Measurements from ENCODE around the gene NGEF. TPM values are rescaled to one million over a fixed set of nuclear protein-coding genes. Genes with fewer than 3 reads are reported as not detected.
A peak's percentile ranks its signal among the peaks of the same experiment; 100 is the strongest.

NGEF gene
- total and polyA plus RNA-seq, 5 donors from 2014 or later = 0.21 TPM; not detected in 4

DNA sequence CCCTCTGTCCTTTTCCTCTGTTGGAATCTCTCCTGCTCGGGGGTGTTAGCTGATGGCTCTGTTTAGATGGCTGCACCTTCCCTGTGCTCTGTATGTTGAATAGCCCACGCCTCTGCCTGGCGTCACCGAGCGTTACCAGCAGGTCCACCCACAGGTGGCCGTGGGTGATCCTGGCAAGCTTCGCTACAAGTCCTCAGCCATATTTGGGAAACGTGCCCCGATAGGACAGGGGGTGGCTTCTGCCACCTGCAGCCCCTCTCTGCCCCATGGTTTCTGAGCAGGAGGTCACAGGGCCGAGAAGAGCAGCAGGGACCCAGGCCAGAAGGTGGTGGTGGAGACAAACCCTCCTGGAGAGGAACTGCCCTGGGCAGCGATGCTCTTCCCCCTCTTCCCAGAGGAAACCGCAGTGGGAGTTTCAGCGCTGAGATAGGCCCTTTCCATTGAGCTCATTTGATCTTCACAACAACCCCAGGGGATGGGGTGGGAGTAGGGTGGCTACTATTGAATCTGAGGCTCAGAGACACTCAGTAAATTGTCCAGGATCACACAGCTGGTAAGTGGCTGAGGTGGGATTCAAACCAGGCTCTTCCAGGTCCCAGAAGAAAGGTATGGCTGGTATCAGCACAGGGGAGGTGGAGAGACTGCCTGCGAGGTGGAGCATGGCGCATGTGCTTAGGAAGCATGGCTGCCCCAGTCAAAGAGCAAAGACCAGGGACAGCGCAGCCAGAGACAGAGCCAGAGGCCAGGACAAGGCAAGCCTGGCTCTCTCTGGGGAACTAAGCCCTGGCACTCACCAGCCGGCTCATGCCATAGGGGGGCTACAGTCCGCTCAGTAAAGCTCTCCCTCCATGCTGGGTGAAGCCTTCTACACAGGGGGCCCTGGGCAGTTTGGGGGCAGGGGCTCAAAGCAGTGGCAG, 15.0 kb downstream of the NGEF start:
- Mint-ChIP-seq H3K4me1 (no peaks in the 10 kb centered on the region), H3K27me3 (no peaks in the 10 kb centered on the region), H3K27ac (no peak overlapping the region), H3K36me3 (no peaks in the 10 kb centered on the region), H3K9me3 (peaks cover 0 to 2% (median 0%) of the 10 kb centered on the region in 7 donors), H3K4me3 (no peak overlapping the region)
- ATAC-seq (ENCODE audit: low read depth in 2 of 2) (no peak), DNase-seq (no peak)
- Histone ChIP-seq H3K27me3 (ENCODE audit: control insufficient read depth, insufficient read depth, low read length) (no peaks in the 10 kb centered on the region), H3K27ac (ENCODE audit: insufficient read depth, low read length, poor library complexity, severe bottlenecking) (no peak overlapping the region), H3K4me1 (ENCODE audit: control insufficient read depth, insufficient read depth, low read length, poor library complexity, severe bottlenecking) (no peaks in the 10 kb centered on the region), H3K4me3 (ENCODE audit: low read depth, low read length) (no peak overlapping the region), H3K36me3 (ENCODE audit: control insufficient read depth, insufficient read depth, low read length) (no peaks in the 10 kb centered on the region), H3K9me3 (ENCODE audit: control insufficient read depth in 2 of 2, low read length in 2 of 2) (no peaks in the 10 kb centered on the region)

DNA sequence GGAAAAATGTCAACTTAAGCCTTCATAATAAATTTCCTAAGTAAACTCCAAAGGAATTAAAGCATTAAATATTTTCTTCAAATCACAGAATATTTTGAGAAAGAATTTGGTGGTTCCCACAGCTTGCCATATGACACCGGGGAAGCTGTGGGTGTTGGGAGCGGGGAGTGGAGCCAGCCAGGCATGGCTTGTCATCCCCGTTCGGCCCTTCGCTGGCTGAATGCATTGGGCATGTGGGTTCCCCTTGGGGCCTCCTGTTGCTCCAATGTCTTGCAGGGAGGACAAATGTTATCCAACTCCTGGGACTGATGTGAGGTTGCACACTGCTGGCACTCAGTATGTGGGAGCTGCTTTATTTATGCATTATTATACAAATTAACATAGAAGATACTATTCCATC, 18.6 kb downstream of the NGEF start:
- no peaks in the 10 kb centered on the region for H3K36me3 Mint-ChIP-seq
- H3K9me3 ChIP-seq (ENCODE audit: control insufficient read depth in 2 of 2, low read length in 2 of 2) = no peaks in the 10 kb centered on the region
- no peaks in the 10 kb centered on the region for H3K4me1 ChIP-seq (ENCODE audit: control insufficient read depth, insufficient read depth, low read length, poor library complexity, severe bottlenecking)
- H3K27ac ChIP-seq (ENCODE audit: insufficient read depth, low read length, poor library complexity, severe bottlenecking) = no peak overlapping the region
- no peaks in the 10 kb centered on the region for H3K4me1 Mint-ChIP-seq
- peaks cover 14% of the 10 kb centered on the region for H3K27me3 Mint-ChIP-seq
- ATAC-seq (ENCODE audit: low read depth in 2 of 2) (no peak), DNase-seq (no peak)
- peaks cover 4% of the 10 kb centered on the region for H3K27me3 ChIP-seq (ENCODE audit: control insufficient read depth, insufficient read depth, low read length)
- no peak overlapping the region for H3K4me3 Mint-ChIP-seq
- no peak overlapping the region for H3K4me3 ChIP-seq (ENCODE audit: low read depth, low read length)
- no peaks in the 10 kb centered on the region for H3K36me3 ChIP-seq (ENCODE audit: control insufficient read depth, insufficient read depth, low read length)
- H3K27ac Mint-ChIP-seq = no peak overlapping the region
- no peaks in the 10 kb centered on the region for H3K9me3 Mint-ChIP-seq

DNA sequence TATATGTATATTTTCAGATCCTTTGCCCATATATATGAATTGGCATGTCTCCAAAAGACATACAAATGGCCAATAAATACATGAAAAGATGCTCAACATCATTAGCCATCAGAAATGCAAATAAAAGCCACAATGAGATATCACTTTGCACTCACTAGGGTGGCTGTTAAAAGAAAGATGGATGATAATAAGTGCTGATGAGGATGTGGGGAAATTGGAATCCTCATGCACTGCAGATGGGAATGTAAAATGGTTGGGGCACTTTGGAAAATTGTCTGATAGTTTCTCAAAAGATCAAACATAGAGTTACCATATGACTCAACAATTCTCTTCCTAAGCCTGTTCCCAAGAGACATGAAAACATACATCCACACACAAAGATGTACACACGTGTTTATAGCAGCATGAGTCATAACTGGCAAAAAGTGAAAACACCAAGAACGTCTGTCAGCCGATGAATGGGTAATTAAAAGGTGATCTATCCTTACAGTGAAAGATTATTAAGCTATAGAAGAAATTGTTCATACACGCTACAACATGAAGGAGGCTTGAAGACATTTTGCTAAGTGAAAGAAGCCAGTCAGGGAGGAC, 19.7 kb downstream of the NGEF start:
- Histone ChIP-seq H3K36me3 (ENCODE audit: control insufficient read depth, insufficient read depth, low read length) (no peaks in the 10 kb centered on the region), H3K9me3 (ENCODE audit: control insufficient read depth in 2 of 2, low read length in 2 of 2) (no peaks in the 10 kb centered on the region), H3K27me3 (ENCODE audit: control insufficient read depth, insufficient read depth, low read length) (peaks cover 4% of the 10 kb centered on the region), H3K4me3 (ENCODE audit: low read depth, low read length) (no peak overlapping the region), H3K27ac (ENCODE audit: insufficient read depth, low read length, poor library complexity, severe bottlenecking) (no peak overlapping the region), H3K4me1 (ENCODE audit: control insufficient read depth, insufficient read depth, low read length, poor library complexity, severe bottlenecking) (no peaks in the 10 kb centered on the region)
- H3K4me1 Mint-ChIP-seq = no peaks in the 10 kb centered on the region
- H3K27ac Mint-ChIP-seq = no peak overlapping the region
- H3K36me3 Mint-ChIP-seq = no peaks in the 10 kb centered on the region
- ATAC-seq (ENCODE audit: low read depth in 2 of 2) = no peak
- no peak for DNase-seq
- H3K9me3 Mint-ChIP-seq = no peaks in the 10 kb centered on the region
- H3K27me3 Mint-ChIP-seq = peaks cover 25% of the 10 kb centered on the region
- no peak overlapping the region for H3K4me3 Mint-ChIP-seq

GRCh38 chr2:232986155-232986554, 26.9 kb downstream of the NGEF start:
- DNase-seq (no peak), ATAC-seq (ENCODE audit: low read depth in 2 of 2) (no peak)
- Mint-ChIP-seq H3K27me3 (peaks cover 72% of the 10 kb centered on the region), H3K4me1 (no peaks in the 10 kb centered on the region), H3K4me3 (no peak overlapping the region), H3K36me3 (no peaks in the 10 kb centered on the region), H3K9me3 (peaks cover 0 to 7% (median 3%) of the 10 kb centered on the region in 7 donors), H3K27ac (no peak overlapping the region)
- H3K27me3 ChIP-seq (ENCODE audit: control insufficient read depth, insufficient read depth, low read length) = peaks cover 9% of the 10 kb centered on the region
- no peak overlapping the region for H3K27ac ChIP-seq (ENCODE audit: insufficient read depth, low read length, poor library complexity, severe bottlenecking)
- no peak overlapping the region for H3K4me3 ChIP-seq (ENCODE audit: low read depth, low read length)
- H3K4me1 ChIP-seq (ENCODE audit: control insufficient read depth, insufficient read depth, low read length, poor library complexity, severe bottlenecking) = no peaks in the 10 kb centered on the region
- peaks cover 3 to 5% of the 10 kb centered on the region in 2 experiments for H3K9me3 ChIP-seq (ENCODE audit: control insufficient read depth in 2 of 2, low read length in 2 of 2)
- no peaks in the 10 kb centered on the region for H3K36me3 ChIP-seq (ENCODE audit: control insufficient read depth, insufficient read depth, low read length)

DNA sequence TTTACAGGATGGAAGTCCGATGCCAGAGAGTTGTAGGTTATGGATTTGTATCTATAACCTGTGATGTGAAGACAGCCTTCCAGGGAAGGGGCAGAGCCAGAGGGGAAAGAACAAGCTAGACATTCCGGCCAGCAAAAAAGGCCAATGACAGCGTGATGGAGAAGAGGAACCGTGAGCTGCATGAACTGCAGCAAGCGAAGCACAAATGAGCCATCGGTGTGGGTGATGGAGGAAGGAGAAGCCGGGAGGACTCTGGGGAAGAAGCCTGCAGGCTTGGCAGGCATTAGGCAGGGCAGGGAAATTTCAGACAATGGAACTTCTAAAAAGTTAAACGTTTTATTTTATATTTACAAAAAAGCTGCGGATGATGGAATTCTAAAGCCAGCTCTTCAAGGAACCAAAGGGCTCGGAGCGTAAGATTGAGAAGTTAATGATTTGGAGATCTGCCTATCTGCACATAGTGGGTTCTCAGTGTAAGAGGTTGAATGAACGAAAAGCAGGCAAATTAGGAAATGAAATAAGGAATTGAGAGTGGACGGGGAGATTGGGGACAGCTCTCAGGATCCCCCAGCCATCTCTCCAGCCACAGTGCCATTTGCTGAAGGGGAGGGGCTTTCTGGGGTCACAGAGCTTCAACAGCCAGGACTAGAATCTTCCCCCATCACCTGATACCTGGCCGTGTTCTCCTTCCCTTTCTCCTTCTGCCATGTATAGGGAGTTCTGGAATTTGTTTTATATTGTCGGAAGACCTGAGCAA, 28.4 kb downstream of the NGEF start:
- peaks cover 5% of the 10 kb centered on the region for H3K27me3 ChIP-seq (ENCODE audit: control insufficient read depth, insufficient read depth, low read length)
- Mint-ChIP-seq H3K4me3 (peak overlapping the region in 1 of 4 donors; percentile 70), H3K4me1 (no peaks in the 10 kb centered on the region), H3K27ac (no peak overlapping the region), H3K36me3 (no peaks in the 10 kb centered on the region), H3K27me3 (peaks cover 66% of the 10 kb centered on the region), H3K9me3 (peaks cover 0 to 7% (median 3%) of the 10 kb centered on the region in 7 donors)
- ATAC-seq (ENCODE audit: low read depth in 2 of 2) (no peak), DNase-seq (no peak)
- H3K4me1 ChIP-seq (ENCODE audit: control insufficient read depth, insufficient read depth, low read length, poor library complexity, severe bottlenecking) = no peaks in the 10 kb centered on the region
- peaks cover 3 to 5% of the 10 kb centered on the region in 2 experiments for H3K9me3 ChIP-seq (ENCODE audit: control insufficient read depth in 2 of 2, low read length in 2 of 2)
- H3K4me3 ChIP-seq (ENCODE audit: low read depth, low read length) = no peak overlapping the region
- H3K27ac ChIP-seq (ENCODE audit: insufficient read depth, low read length, poor library complexity, severe bottlenecking) = no peak overlapping the region
- H3K36me3 ChIP-seq (ENCODE audit: control insufficient read depth, insufficient read depth, low read length) = no peaks in the 10 kb centered on the region

DNA sequence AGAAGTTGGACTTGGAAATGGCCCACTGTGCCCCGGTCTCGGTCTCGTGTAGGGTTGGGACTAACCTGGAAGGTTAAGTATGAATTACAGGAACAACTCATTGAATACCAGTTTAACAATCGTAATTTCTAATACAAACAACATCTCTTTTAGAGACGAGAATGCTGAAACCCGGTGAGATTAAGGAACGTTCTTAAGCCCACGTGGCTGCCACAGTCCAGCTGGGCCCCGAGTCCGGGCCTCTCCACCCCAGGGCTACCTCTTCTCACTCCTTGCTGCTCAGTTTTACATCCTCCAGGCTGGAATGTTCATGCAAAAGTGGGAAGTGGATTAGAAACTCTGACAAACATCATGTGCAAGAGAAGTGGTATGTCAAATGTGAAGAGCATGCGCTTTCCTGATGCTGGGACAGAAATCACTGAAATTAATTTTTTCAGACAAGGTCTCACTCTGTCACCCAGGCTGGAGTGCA, 29.4 kb downstream of the NGEF start:
- Histone ChIP-seq H3K27me3 (ENCODE audit: control insufficient read depth, insufficient read depth, low read length) (peaks cover 5% of the 10 kb centered on the region), H3K36me3 (ENCODE audit: control insufficient read depth, insufficient read depth, low read length) (no peaks in the 10 kb centered on the region), H3K4me3 (ENCODE audit: low read depth, low read length) (no peak overlapping the region), H3K4me1 (ENCODE audit: control insufficient read depth, insufficient read depth, low read length, poor library complexity, severe bottlenecking) (no peaks in the 10 kb centered on the region), H3K27ac (ENCODE audit: insufficient read depth, low read length, poor library complexity, severe bottlenecking) (no peak overlapping the region), H3K9me3 (ENCODE audit: control insufficient read depth in 2 of 2, low read length in 2 of 2) (peaks cover 3 to 5% of the 10 kb centered on the region in 2 experiments)
- DNase-seq (no peak), ATAC-seq (ENCODE audit: low read depth in 2 of 2) (no peak)
- H3K27me3 Mint-ChIP-seq = peaks cover 59% of the 10 kb centered on the region
- H3K27ac Mint-ChIP-seq = no peak overlapping the region
- H3K4me3 Mint-ChIP-seq = no peak overlapping the region
- no peaks in the 10 kb centered on the region for H3K4me1 Mint-ChIP-seq
- peaks cover 0 to 7% (median 3%) of the 10 kb centered on the region in 7 donors for H3K9me3 Mint-ChIP-seq
- H3K36me3 Mint-ChIP-seq = no peaks in the 10 kb centered on the region

DNA sequence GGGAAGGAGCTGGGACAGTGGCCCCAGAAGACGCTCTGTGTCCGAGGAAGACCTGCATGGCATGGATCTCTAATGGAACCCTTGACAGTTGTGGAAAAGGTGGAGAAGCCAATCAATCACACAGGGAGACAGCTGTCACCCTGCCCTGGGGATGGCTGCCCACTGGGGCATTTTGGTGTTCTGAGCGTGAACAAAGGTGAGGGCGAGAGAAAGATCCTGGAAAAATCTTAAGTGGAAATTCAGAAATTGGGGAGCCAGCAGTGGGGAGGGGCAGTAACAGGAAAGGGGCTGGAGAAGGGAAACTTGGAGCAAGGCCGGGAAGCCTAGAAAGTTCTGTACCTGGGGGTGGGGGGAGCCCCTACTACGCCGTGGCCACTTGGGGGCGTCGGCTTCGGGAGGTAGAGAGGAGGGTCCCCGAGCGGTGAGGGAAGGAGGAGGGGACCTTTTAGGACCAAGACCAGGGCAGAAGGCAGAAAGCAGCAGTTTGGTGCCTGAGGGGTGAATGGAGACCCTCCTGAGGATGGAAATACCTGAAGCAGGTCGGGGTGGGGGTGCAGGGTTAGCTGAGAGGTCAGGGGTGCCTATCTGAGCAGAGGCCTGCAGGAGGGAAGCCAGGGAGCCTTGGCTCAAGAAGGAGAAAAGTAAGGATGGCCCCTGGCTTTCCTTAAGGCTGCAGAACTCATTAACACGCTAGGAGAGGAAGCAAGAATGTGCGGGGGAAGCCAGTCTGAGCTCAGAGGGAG, 30.0 kb downstream of the NGEF start:
- Histone ChIP-seq H3K27me3 (ENCODE audit: control insufficient read depth, insufficient read depth, low read length) (peaks cover 5% of the 10 kb centered on the region), H3K27ac (ENCODE audit: insufficient read depth, low read length, poor library complexity, severe bottlenecking) (no peak overlapping the region), H3K36me3 (ENCODE audit: control insufficient read depth, insufficient read depth, low read length) (no peaks in the 10 kb centered on the region), H3K4me3 (ENCODE audit: low read depth, low read length) (no peak overlapping the region), H3K4me1 (ENCODE audit: control insufficient read depth, insufficient read depth, low read length, poor library complexity, severe bottlenecking) (no peaks in the 10 kb centered on the region), H3K9me3 (ENCODE audit: control insufficient read depth in 2 of 2, low read length in 2 of 2) (peaks cover 3 to 5% of the 10 kb centered on the region in 2 experiments)
- ATAC-seq (ENCODE audit: low read depth in 2 of 2) = no peak
- no peaks in the 10 kb centered on the region for H3K36me3 Mint-ChIP-seq
- H3K27ac Mint-ChIP-seq = no peak overlapping the region
- no peak overlapping the region for H3K4me3 Mint-ChIP-seq
- peaks cover 53% of the 10 kb centered on the region for H3K27me3 Mint-ChIP-seq
- peaks cover 0 to 7% (median 3%) of the 10 kb centered on the region in 7 donors for H3K9me3 Mint-ChIP-seq
- no peaks in the 10 kb centered on the region for H3K4me1 Mint-ChIP-seq
- DNase-seq = no peak
